Measurements from ENCODE around the gene DYNC1H1. TPM values are rescaled to one million over a fixed set of nuclear protein-coding genes. Genes with fewer than 3 reads are reported as not detected.

Gene DYNC1H1
- total RNA-seq, 4 donors from 2014 or later: 608 to 897 (median 728) TPM

GRCh38 chr14:102055181-102055901 lies 91.0 kb downstream of the DYNC1H1 start:
- intact Hi-C loops (cut with DNase I): no loop called here
- 81% methylated on average over 24 of the region's 24 CpGs for WGBS
- no peak for DNase-seq (ENCODE audit: extremely low spot score)

GRCh38 chr14:102056694-102057442 lies 92.5 kb downstream of the DYNC1H1 start:
- DNase-seq (ENCODE audit: extremely low spot score): no peak
- Histone ChIP-seq H3K9me3 (no peaks in the 10 kb centered on the region), H3K4me3 (no peak overlapping the region), H3K27me3 (no peaks in the 10 kb centered on the region), H3K4me1 (peaks cover 0 to 5% (median 2%) of the 10 kb centered on the region in 4 donors), H3K36me3 (peaks cover 0 to 24% (median 18%) of the 10 kb centered on the region in 4 donors), H3K27ac (replicated peaks in 1 of 4) (no peak overlapping the region)
- intact Hi-C loops (cut with DNase I): no loop called here
- 90% methylated on average over 31 of the region's 31 CpGs for WGBS
- TF ChIP-seq CTCF (IDR thresholded peaks at IDR 0.05): no peak
- TF ChIP-seq POLR2A (IDR thresholded peaks at IDR 0.05; ENCODE audit: low read depth): no peak
- no peak for TF ChIP-seq POLR2AphosphoS5 (IDR thresholded peaks at IDR 0.05)
- no peak for TF ChIP-seq EP300 (IDR thresholded peaks at IDR 0.05)

More at GRCh38 chr14:102055181-102055901, 91.0 kb downstream of the DYNC1H1 start:
- Histone ChIP-seq H3K36me3 (peaks cover 10 to 39% (median 33%) of the 10 kb centered on the region in 4 donors), H3K27ac (replicated peaks in 1 of 4) (peak overlapping the region in 1 of 4 donors; percentile 27), H3K4me1 (peaks cover 0 to 12% (median 9%) of the 10 kb centered on the region in 4 donors), H3K9me3 (no peaks in the 10 kb centered on the region), H3K27me3 (no peaks in the 10 kb centered on the region), H3K4me3 (no peak overlapping the region)
- TF ChIP-seq POLR2AphosphoS5 (IDR thresholded peaks at IDR 0.05) (no peak), EP300 (IDR thresholded peaks at IDR 0.05) (no peak), POLR2A (IDR thresholded peaks at IDR 0.05; ENCODE audit: low read depth) (no peak), CTCF (IDR thresholded peaks at IDR 0.05) (no peak)

GRCh38 chr14:102057480-102058114 lies 93.2 kb downstream of the DYNC1H1 start:
- TF ChIP-seq POLR2AphosphoS5 (IDR thresholded peaks at IDR 0.05): no peak
- TF ChIP-seq POLR2A (IDR thresholded peaks at IDR 0.05; ENCODE audit: low read depth): no peak
- WGBS: 61% methylated on average over 7 of the region's 10 CpGs
- H3K27ac ChIP-seq (replicated peaks in 1 of 4): no peak overlapping the region
- peaks cover under 1 to 8% (median 4%) of the 10 kb centered on the region in 4 donors for H3K4me1 ChIP-seq
- H3K4me3 ChIP-seq: no peak overlapping the region
- DNase-seq (ENCODE audit: extremely low spot score): no peak
- H3K27me3 ChIP-seq: no peaks in the 10 kb centered on the region
- intact Hi-C loops (cut with DNase I): no loop called here
- H3K9me3 ChIP-seq: no peaks in the 10 kb centered on the region
- H3K36me3 ChIP-seq: peaks cover 0 to 17% (median 10%) of the 10 kb centered on the region in 4 donors

GRCh38 chr14:102058146-102058545 lies 93.8 kb downstream of the DYNC1H1 start:
- intact Hi-C loops (cut with DNase I): no loop called here
- no peak for TF ChIP-seq CTCF (IDR thresholded peaks at IDR 0.05)
- DNase-seq (ENCODE audit: extremely low spot score): no peak
- H3K27me3 ChIP-seq: no peaks in the 10 kb centered on the region
- H3K4me3 ChIP-seq: no peak overlapping the region
- no peaks in the 10 kb centered on the region for H3K9me3 ChIP-seq
- peaks cover 5 to 14% (median 9%) of the 10 kb centered on the region in 4 donors for H3K4me1 ChIP-seq
- no peak overlapping the region for H3K27ac ChIP-seq (replicated peaks in 1 of 4)
- peaks cover 0 to 11% (median 6%) of the 10 kb centered on the region in 4 donors for H3K36me3 ChIP-seq
- WGBS: 67% methylated on average over 7 of the region's 7 CpGs

GRCh38 chr14:102058961-102059360 lies 94.6 kb downstream of the DYNC1H1 start:
- no peak for TF ChIP-seq POLR2A (IDR thresholded peaks at IDR 0.05; ENCODE audit: low read depth)
- no peak for TF ChIP-seq POLR2AphosphoS5 (IDR thresholded peaks at IDR 0.05)
- TF ChIP-seq CTCF (IDR thresholded peaks at IDR 0.05): no peak
- no peak for TF ChIP-seq EP300 (IDR thresholded peaks at IDR 0.05)
- no peaks in the 10 kb centered on the region for H3K9me3 ChIP-seq
- no peak overlapping the region for H3K27ac ChIP-seq (replicated peaks in 1 of 4)
- intact Hi-C loops (cut with DNase I): no loop called here
- H3K27me3 ChIP-seq: no peaks in the 10 kb centered on the region
- peaks cover 0 to 5% (median 3%) of the 10 kb centered on the region in 4 donors for H3K36me3 ChIP-seq
- no peak overlapping the region for H3K4me3 ChIP-seq
- no peak for DNase-seq (ENCODE audit: extremely low spot score)
- 51% methylated on average over 5 of the region's 5 CpGs for WGBS
- peaks cover 8 to 20% (median 16%) of the 10 kb centered on the region in 4 donors for H3K4me1 ChIP-seq

All from esophagus muscularis mucosa (tissue), 4 donors.